ENCODE measurements around the gene SOX1.

The SOX1 gene

DNA sequence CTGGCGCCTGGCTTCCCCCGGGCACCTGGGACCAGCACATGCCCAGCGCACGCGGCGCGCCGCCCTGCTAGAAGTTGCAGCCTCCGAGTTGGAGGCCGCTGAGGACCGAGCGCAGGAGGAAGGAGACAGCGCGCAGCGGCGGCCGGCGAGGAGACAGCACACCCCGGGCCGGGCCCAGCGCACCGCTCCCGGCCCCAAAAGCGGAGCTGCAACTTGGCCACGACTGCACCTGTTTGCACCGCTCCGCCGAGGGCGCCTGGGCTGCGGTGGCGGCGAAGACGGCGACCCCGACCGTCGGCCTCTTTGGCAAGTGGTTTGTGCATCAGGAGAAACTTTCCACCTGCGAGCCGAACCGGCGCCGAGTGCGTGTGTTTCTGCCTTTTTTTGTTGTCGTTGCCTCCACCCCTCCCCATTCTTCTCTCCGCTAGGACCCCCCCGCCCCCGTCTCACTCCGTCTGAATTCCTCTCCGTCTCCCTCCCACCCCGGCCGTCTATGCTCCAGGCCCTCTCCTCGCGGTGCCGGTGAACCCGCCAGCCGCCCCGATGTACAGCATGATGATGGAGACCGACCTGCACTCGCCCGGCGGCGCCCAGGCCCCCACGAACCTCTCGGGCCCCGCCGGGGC, at the start of gene SOX1:
Gene SOX1 (plus strand): TSS at position 34 of the 626 bp plus-strand sequence. CDS start 510 bp downstream, at position 544.
- Mint-ChIP-seq H3K27me3 (ENCODE audit: low read depth) (peaks cover 66% of the 10 kb centered on the region), H3K4me3 (peak within 1 kb of the TSS; percentile 9), H3K27ac (no peak within 1 kb of the TSS)

DNA sequence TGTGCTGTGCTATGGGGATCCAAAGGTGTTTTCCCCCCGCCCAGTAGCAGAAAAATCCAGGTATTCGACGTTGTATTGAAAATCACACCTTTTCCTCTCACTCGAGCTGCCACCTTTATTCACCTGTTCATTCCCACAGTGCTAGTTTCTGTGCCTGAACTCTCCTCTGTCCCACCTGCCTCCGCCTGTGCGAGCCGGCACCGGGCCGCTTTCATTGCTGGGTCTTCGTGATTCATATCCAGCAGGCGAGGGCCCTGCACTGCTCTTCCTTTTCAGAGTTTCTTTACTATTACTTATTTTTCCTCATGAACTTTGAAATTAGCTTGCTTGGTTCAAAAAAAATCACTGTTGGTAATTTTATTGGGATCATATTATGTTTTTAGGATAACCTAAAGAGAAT, 42.4 kb upstream of the SOX1 start:
- Mint-ChIP-seq H3K4me3 (no peak overlapping the region), H3K27me3 (ENCODE audit: low read depth) (no peaks in the 10 kb centered on the region), H3K36me3 (ENCODE audit: low read depth) (no peaks in the 10 kb centered on the region), H3K4me1 (ENCODE audit: low read depth) (no peaks in the 10 kb centered on the region), H3K9me3 (no peaks in the 10 kb centered on the region), H3K27ac (no peak overlapping the region)
- no peak for DNase-seq (ENCODE audit: low spot score)

More for the DNA sequence above, at the start of gene SOX1:
- Mint-ChIP-seq H3K36me3 (ENCODE audit: low read depth) (peaks cover 4% of the 10 kb centered on the region), H3K9me3 (peaks cover 7% of the 10 kb centered on the region), H3K4me1 (ENCODE audit: low read depth) (peaks cover 2% of the 10 kb centered on the region)
- DNase-seq (ENCODE audit: low spot score) = no peak

DNA sequence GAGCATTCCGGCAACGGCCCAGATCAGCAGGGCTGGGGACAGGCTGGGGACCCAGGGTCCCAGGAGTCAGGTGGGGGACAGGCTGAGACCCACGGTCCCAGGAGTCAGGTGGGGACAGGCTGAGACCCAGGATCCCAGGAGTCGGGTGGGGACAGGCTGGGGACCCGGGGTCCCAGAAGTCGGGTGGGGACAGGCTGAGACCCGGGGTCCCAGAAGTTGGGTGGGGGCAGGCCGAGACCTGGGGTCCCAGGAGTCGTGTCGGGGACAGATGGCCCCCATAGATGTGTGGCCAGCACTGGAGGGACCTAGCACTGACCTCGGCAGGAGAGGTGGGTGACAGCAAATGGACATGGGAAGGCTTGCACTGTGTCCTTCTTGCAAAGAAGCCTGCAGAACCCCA, 39.7 kb upstream of the SOX1 start:
- no peak for DNase-seq (ENCODE audit: low spot score)
- Mint-ChIP-seq H3K36me3 (ENCODE audit: low read depth) (no peaks in the 10 kb centered on the region), H3K9me3 (no peaks in the 10 kb centered on the region), H3K4me3 (no peak overlapping the region), H3K27me3 (ENCODE audit: low read depth) (no peaks in the 10 kb centered on the region), H3K27ac (no peak overlapping the region), H3K4me1 (ENCODE audit: low read depth) (no peaks in the 10 kb centered on the region)

DNA sequence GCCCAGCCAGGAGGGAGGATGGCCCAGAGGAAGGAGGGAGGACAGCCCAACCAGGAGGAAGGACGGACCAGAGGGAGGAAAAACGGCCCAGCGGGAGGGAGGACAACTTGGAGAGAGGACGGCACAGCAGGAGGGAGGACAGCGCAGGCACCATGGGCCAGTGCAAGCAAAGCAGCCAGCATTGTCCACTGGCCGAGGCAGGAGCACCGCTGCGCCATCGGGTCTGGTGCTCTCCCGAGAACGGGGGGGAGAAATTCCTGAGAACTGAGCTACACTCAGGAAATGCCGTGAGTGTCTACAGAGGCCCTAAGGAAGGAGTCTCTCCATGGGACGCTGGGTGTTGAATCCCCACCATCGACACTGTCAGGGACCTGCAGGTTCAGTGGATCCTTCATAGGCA, 38.5 kb upstream of the SOX1 start:
- DNase-seq (ENCODE audit: low spot score) = no peak
- Mint-ChIP-seq H3K27me3 (ENCODE audit: low read depth) (no peaks in the 10 kb centered on the region), H3K27ac (no peak overlapping the region), H3K9me3 (no peaks in the 10 kb centered on the region), H3K4me3 (no peak overlapping the region), H3K36me3 (ENCODE audit: low read depth) (no peaks in the 10 kb centered on the region), H3K4me1 (ENCODE audit: low read depth) (no peaks in the 10 kb centered on the region)

DNA sequence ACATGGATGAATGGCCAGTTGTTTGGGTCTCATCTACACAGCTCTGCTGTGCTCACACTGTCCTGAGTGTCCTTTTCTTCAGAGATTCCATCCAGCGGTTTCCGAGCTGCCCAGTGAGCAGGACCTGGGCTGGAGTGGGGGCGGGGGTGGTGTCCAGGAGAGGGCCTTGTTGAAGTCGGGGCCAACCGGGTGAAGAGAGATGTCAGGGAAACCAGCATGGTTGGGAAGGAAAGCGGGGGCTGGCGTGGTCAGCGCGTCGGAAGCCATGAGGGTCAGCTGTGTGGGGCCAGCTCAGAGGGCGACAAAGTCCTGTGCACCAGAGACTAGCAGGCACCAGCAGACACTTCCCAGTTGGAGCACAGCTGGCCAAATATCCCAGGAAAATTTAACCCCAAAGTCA, 37.8 kb upstream of the SOX1 start:
- no peak for DNase-seq (ENCODE audit: low spot score)
- H3K4me3 Mint-ChIP-seq = no peak overlapping the region
- no peaks in the 10 kb centered on the region for H3K9me3 Mint-ChIP-seq
- H3K36me3 Mint-ChIP-seq (ENCODE audit: low read depth) = no peaks in the 10 kb centered on the region
- no peaks in the 10 kb centered on the region for H3K4me1 Mint-ChIP-seq (ENCODE audit: low read depth)
- H3K27ac Mint-ChIP-seq = no peak overlapping the region
- no peaks in the 10 kb centered on the region for H3K27me3 Mint-ChIP-seq (ENCODE audit: low read depth)

DNA sequence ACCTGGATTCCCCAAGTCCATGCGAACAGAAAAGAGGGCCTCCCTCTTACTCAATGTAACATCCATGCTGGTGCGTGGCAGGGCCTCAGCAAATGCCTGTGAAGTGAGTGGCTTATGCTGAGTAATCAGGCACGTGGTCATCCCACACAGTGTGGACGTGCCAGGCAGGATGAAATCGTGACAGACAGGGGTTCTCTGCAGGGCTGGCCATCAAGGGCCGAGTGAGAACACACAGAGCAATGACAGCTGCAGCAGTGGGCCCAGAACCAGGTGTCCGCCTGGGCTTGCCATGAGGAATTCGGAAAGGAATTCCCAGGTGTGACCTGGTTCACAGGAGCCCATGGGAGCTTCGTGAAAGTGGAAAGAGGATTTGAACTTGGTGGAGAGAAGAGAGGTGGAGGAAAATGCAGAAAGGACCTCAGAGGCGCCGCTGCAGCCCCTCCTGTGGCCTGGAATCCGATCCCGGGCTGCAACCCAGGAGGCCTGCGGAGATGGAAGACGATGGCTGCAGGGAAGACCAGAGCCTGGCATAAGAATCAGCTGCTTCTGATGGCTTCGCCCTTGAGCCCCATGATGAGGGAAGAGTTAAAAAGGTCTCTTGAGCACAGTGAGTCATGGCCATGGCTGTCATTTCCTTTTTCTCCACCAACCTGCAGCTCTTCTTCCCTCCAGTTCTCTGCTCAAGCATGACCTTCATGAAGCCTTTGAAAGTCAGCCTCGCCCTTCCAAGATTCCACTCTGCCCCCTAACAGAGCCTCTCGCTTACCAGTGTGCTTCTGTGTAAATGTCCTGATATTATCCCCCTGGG, 34.6 kb upstream of the SOX1 start:
- H3K9me3 Mint-ChIP-seq = no peaks in the 10 kb centered on the region
- no peaks in the 10 kb centered on the region for H3K36me3 Mint-ChIP-seq (ENCODE audit: low read depth)
- no peaks in the 10 kb centered on the region for H3K27me3 Mint-ChIP-seq (ENCODE audit: low read depth)
- H3K4me3 Mint-ChIP-seq = no peak overlapping the region
- no peak overlapping the region for H3K27ac Mint-ChIP-seq
- no peak for DNase-seq (ENCODE audit: low spot score)
- no peaks in the 10 kb centered on the region for H3K4me1 Mint-ChIP-seq (ENCODE audit: low read depth)

DNA sequence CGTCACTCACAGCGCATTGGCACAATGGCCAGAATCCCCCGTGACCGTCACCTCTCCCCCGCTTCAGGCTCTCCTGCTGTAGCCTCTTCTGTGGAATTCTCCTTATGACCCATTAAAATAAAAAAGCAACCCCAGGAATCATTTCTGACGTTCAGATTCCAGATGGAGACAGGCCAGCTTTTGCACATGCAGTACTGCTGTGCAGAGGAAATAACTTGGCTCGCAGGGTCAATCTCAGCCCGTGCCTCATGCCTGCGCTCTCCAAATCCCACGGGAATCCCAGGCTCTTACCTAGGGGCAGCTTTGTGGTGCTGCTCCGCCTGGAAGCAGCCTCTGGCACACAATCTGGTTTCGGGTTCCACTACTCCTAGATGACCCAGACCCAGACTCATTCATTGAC, 32.7 kb upstream of the SOX1 start:
- Mint-ChIP-seq H3K4me1 (ENCODE audit: low read depth) (no peaks in the 10 kb centered on the region), H3K4me3 (no peak overlapping the region), H3K36me3 (ENCODE audit: low read depth) (no peaks in the 10 kb centered on the region), H3K9me3 (no peaks in the 10 kb centered on the region), H3K27me3 (ENCODE audit: low read depth) (no peaks in the 10 kb centered on the region), H3K27ac (no peak overlapping the region)
- DNase-seq (ENCODE audit: low spot score) = no peak

DNA sequence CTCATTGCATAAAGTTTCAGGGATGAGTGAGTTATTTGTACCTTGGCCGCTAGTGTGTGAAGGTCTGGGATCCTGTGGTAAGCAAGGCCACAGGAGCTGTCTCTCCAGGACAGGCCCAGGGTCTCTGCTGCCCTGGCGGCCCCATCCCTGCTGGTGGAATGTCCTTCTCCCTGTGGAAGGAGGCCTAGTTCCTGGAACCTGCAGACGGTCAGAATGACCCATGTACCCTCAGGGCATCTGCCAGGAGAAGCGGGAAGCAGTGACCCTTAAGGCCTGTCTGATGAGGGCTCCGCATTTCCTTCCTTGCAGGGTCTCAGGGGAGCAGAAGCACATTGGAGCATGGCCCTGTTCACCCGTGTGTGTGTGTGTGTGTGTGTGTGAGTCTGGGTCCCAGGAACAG, 32.1 kb upstream of the SOX1 start:
- DNase-seq (ENCODE audit: low spot score) = no peak
- H3K4me3 Mint-ChIP-seq = no peak overlapping the region
- H3K36me3 Mint-ChIP-seq (ENCODE audit: low read depth) = no peaks in the 10 kb centered on the region
- H3K9me3 Mint-ChIP-seq = no peaks in the 10 kb centered on the region
- H3K4me1 Mint-ChIP-seq (ENCODE audit: low read depth) = no peaks in the 10 kb centered on the region
- no peak overlapping the region for H3K27ac Mint-ChIP-seq
- no peaks in the 10 kb centered on the region for H3K27me3 Mint-ChIP-seq (ENCODE audit: low read depth)

DNA sequence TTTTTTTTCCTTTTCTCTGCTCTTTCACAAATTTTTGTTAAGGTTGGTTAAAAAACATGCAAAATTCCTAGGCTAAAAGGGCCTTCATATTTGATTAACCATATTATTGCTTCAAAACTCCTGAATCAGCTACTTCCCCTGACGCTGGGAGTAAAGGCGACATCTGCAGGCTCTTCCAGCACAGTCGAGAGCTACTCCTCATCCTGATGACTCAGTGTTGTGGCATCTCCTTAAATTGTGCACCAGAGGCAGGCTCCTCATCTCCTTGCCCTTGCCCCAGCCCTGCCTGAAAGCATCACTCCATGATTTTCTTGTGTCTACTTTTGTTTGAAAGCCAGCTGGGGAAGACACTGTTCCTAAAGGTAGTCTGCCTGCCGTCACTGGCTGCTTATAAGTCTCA, 24.5 kb upstream of the SOX1 start:
- no peaks in the 10 kb centered on the region for H3K9me3 Mint-ChIP-seq
- H3K27me3 Mint-ChIP-seq (ENCODE audit: low read depth) = peaks cover 4% of the 10 kb centered on the region
- no peaks in the 10 kb centered on the region for H3K36me3 Mint-ChIP-seq (ENCODE audit: low read depth)
- H3K27ac Mint-ChIP-seq = no peak overlapping the region
- no peak for DNase-seq (ENCODE audit: low spot score)
- no peaks in the 10 kb centered on the region for H3K4me1 Mint-ChIP-seq (ENCODE audit: low read depth)
- H3K4me3 Mint-ChIP-seq = no peak overlapping the region

DNA sequence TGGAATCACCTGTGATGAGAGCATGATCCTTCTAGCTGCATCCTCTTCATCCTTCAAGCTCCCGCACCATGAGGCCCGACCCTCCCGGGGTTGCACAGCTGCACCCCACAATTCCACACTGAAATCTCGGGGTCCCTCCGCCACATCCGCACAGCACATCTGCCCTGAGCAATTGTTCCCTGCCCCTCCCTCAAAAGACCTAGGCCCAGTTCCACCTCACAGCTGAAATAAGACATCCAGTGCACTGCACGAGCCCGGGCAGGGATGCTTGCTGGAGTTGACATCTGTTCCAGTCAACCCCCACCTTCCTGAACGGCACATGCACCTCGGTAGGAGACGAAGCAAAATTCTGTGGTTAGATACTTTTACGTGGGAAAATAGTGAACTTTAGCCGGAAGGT, 14.7 kb upstream of the SOX1 start:
- Mint-ChIP-seq H3K27ac (no peak overlapping the region), H3K9me3 (no peaks in the 10 kb centered on the region), H3K36me3 (ENCODE audit: low read depth) (peaks cover 2% of the 10 kb centered on the region), H3K4me1 (ENCODE audit: low read depth) (no peaks in the 10 kb centered on the region), H3K4me3 (no peak overlapping the region), H3K27me3 (ENCODE audit: low read depth) (peaks cover 55% of the 10 kb centered on the region)
- no peak for DNase-seq (ENCODE audit: low spot score)

DNA sequence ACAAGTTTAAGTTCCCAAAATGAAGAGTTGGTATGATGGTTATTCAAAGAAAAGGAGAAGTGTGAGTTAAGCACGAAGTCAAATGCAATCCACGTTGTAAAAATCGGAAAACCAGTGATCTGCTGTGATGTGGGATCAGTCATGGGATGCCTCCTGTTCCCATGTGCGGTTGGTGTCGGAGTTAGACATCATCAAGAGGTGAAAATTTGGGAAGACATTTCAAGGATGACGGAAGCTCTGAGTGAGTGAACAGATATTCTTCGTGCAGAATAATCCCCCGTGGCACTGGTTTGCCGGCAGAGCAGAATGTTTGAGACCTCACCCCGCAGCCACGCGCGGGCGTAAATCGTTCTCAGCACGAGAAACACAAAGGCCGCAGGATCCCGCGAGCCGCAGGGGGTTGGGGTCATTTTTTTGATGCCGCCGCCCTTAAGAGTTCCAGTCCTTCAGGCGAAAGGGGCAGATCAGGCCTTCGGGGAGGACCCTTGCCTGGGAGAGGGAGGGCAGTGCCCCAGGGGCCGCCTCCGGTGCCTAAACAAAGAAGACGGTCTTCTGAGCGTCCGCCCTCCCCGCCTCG, 13.7 kb upstream of the SOX1 start:
- peaks cover 65% of the 10 kb centered on the region for H3K27me3 Mint-ChIP-seq (ENCODE audit: low read depth)

DNA sequence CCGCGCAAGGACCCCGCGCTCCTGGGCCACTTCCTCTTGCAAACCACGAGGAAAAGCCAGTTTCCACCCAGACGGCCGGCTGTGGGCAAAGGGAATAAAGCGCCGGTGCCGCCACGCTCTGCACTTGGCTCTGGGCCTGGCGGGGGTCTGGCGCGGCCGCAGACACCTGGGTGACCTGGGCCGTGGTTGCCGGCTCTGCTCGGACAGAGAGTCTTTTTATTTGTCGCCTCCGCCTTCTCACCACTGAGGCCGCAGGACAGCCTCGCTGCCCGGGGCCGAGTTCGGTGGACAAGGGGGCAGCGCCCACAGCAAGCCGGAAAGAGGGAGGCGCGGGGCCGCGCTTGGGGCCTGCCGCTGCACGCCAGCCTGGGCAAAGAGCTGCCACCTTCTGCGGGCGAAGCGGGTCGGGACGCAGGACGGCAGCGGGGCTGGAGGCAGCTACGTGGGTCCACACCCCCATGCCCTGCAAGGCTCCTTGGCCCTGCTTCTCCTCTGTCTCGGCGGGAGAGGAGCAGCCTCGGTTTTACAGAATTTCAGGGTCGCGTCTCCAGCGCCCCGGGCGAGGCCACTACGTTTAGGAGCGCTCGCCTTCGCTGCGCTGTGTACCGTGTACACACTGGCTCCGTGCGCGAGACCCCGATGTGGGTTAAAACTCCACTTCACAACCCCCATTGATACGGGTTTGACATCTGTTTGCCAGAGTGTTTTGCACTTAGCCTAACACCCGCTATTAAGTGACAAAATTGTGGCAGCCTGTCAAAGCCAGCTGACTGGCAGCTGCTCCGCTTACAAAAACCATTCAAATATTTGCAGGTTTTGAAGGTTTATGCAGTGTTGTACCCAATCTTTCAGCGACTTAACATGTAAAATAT, 13.0 kb upstream of the SOX1 start:
- Mint-ChIP-seq H3K27ac (no peak overlapping the region), H3K4me1 (ENCODE audit: low read depth) (no peaks in the 10 kb centered on the region), H3K36me3 (ENCODE audit: low read depth) (peaks cover 2% of the 10 kb centered on the region), H3K4me3 (no peak overlapping the region), H3K9me3 (no peaks in the 10 kb centered on the region), H3K27me3 (ENCODE audit: low read depth) (peaks cover 73% of the 10 kb centered on the region)
- DNase-seq (ENCODE audit: low spot score) = no peak

More for the DNA sequence above, 13.7 kb upstream of the SOX1 start:
- Mint-ChIP-seq H3K27ac (peak overlapping the region; percentile 11), H3K9me3 (no peaks in the 10 kb centered on the region), H3K4me3 (no peak overlapping the region), H3K36me3 (ENCODE audit: low read depth) (peaks cover 2% of the 10 kb centered on the region), H3K4me1 (ENCODE audit: low read depth) (no peaks in the 10 kb centered on the region)
- DNase-seq (ENCODE audit: low spot score) = no peak

DNA sequence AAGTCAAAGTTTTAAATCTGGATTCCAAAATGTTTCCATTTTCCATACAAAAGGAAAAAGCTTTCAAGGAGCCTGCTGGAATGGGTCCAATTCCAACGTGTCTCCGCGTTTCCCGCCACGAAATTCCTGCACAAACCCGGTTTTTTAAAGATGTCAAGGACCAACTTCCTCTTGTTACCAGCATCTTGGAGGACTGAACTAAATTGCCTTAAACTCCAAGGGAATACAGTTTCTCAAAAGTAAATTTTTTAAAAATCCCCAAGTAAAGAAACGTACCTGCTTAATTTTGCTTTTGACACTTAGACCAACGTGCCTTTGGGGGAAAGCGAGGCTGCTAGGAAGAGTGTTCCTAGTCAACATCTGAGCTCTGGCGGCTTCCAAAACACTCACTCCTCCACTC, 12.3 kb upstream of the SOX1 start:
- no peak for DNase-seq (ENCODE audit: low spot score)
- Mint-ChIP-seq H3K27ac (peak overlapping the region; percentile 43), H3K4me1 (ENCODE audit: low read depth) (no peaks in the 10 kb centered on the region), H3K27me3 (ENCODE audit: low read depth) (peaks cover 79% of the 10 kb centered on the region), H3K36me3 (ENCODE audit: low read depth) (peaks cover 2% of the 10 kb centered on the region), H3K9me3 (no peaks in the 10 kb centered on the region), H3K4me3 (no peak overlapping the region)

Data from T-helper 2 cell treated with Interferon-gamma antibody and Interleukin-4, amounts not matched to agents 5 μg/mL and 100 μg/mL, for 36 hours (primary cell).